WTC11 (cell line): ENCODE results near the gene NEK11. TPM values are rescaled to one million over a fixed set of nuclear protein-coding genes. Genes with fewer than 3 reads are reported as not detected.

Source experiments
- ATAC-seq: fragments of 200-7000 bp; cut with Tn5 transposase; 2 replicates; pipeline ENCODE4 v1.10.0; 2021; ENCODE audit warnings: mild to moderate bottlenecking, moderate library complexity
- CTCF ChIA-PET: fragments of 300-600 bp; sonication (Branson Sonifier 250); formaldehyde crosslinking; loops from one replicate; lab custom pipeline; 2021; ENCODE audit warnings: antibody characterized with exemption; lab: Charles Lee
- POLR2A ChIA-PET: fragments of 350-600 bp; sonication (Branson Sonifier 250); formaldehyde crosslinking; loops from one replicate; lab custom pipeline; 2021; ENCODE audit warnings: antibody characterized with exemption; lab: Charles Lee
- DNase-seq: peaks from one replicate; pipeline ENCODE4 v3.0.0; 2021; ENCODE audit warnings: low spot score
- H3K27ac Mint-ChIP-seq: 2 replicates; pipeline ENCODE4 v1.8.0; 2021; ENCODE audit warnings: mixed read lengths
- H3K27me3 Mint-ChIP-seq: 2 replicates; pipeline ENCODE4 v1.8.0; 2021; ENCODE audit warnings: low read depth, mild to moderate bottlenecking, moderate library complexity, mixed read lengths
- H3K36me3 Mint-ChIP-seq: 2 replicates; pipeline ENCODE4 v1.8.0; 2021; ENCODE audit warnings: mixed read lengths
- H3K4me1 Mint-ChIP-seq: 2 replicates; pipeline ENCODE4 v1.8.0; 2022; ENCODE audit warnings: mixed read lengths
- H3K4me3 Mint-ChIP-seq: 2 replicates; pipeline ENCODE4 v1.8.0; 2021; ENCODE audit warnings: mild to moderate bottlenecking, moderate library complexity, mixed read lengths
- H3K9me3 Mint-ChIP-seq: 2 replicates; pipeline ENCODE4 v1.8.0; 2021; ENCODE audit warnings: mixed read lengths
- AR ChIP-seq: fragments of 250-450 bp; sonication (Bioruptor Pico); IDR thresholded peaks from 2 replicates; pipeline ENCODE4 v1.9.0; 2021; ENCODE audit warnings: mild to moderate bottlenecking
- ARID4B ChIP-seq: sonication (generic); formaldehyde crosslinking; IDR thresholded peaks from 2 replicates; pipeline ENCODE4 v1.8.0; 2023; ENCODE audit warnings: missing genetic modification reagents, mild to moderate bottlenecking, borderline replicate concordance
- ATF1 ChIP-seq: sonication (generic); formaldehyde crosslinking; IDR thresholded peaks from 2 replicates; pipeline ENCODE4 v1.8.1; 2023; ENCODE audit warnings: mild to moderate bottlenecking, moderate library complexity, missing genetic modification reagents
- ATF2 ChIP-seq: sonication (generic); formaldehyde crosslinking; IDR thresholded peaks from 2 replicates; pipeline ENCODE4 v1.8.1; 2022; ENCODE audit warnings: low read depth, missing genetic modification reagents, borderline replicate concordance
- CTCF ChIP-seq: fragments of 200-600 bp; IDR thresholded peaks from 2 replicates; pipeline ENCODE4 v1.8.0; 2022; ENCODE audit warnings: antibody characterized with exemption
- E2F4 ChIP-seq: sonication (generic); formaldehyde crosslinking; IDR thresholded peaks from 2 replicates; pipeline ENCODE4 v1.8.1; 2022; ENCODE audit warnings: low read depth, mild to moderate bottlenecking, moderate library complexity, missing genetic modification reagents, borderline replicate concordance
- ESRRA ChIP-seq: sonication (generic); formaldehyde crosslinking; IDR thresholded peaks from 2 replicates; pipeline ENCODE4 v1.8.1; 2022; ENCODE audit warnings: mild to moderate bottlenecking, missing genetic modification reagents, borderline replicate concordance
- MAX ChIP-seq: sonication (generic); formaldehyde crosslinking; IDR thresholded peaks from 2 replicates; pipeline ENCODE4 v1.8.0; 2022; ENCODE audit warnings: mild to moderate bottlenecking, missing genetic modification reagents
- MXD4 ChIP-seq: fragments of 250-450 bp; sonication (Bioruptor Pico); IDR thresholded peaks from 2 replicates; pipeline ENCODE4 v1.8.0; 2021; ENCODE audit warnings: mild to moderate bottlenecking, moderate library complexity, borderline replicate concordance
- MYBL2 ChIP-seq: sonication (generic); formaldehyde crosslinking; IDR thresholded peaks from 2 replicates; pipeline ENCODE4 v1.8.1; 2023; ENCODE audit warnings: mild to moderate bottlenecking, moderate library complexity, missing genetic modification reagents
- NR3C1 ChIP-seq: sonication (generic); formaldehyde crosslinking; conservative IDR thresholded peaks from 2 replicates; pipeline ENCODE4 v1.8.1; 2023; ENCODE audit warnings: low read depth, mild to moderate bottlenecking, missing genetic modification reagents
- STAT6 ChIP-seq: sonication (generic); formaldehyde crosslinking; conservative IDR thresholded peaks from 2 replicates; pipeline ENCODE4 v1.8.1; 2023; ENCODE audit warnings: mild to moderate bottlenecking, low read depth, missing genetic modification reagents, moderate library complexity
- ZNF317 ChIP-seq: sonication (generic); formaldehyde crosslinking; IDR thresholded peaks from 2 replicates; pipeline ENCODE4 v1.8.1; 2023; ENCODE audit warnings: low read depth, mild to moderate bottlenecking, moderate library complexity, missing genetic modification reagents, borderline replicate concordance
- ZNF396 ChIP-seq: fragments of 250-450 bp; sonication (Bioruptor Pico); IDR thresholded peaks from 2 replicates; pipeline ENCODE4 v1.8.0; 2021; ENCODE audit warnings: mild to moderate bottlenecking, moderate library complexity, borderline replicate concordance
- ZNF423 ChIP-seq: fragments of 250-450 bp; sonication (Bioruptor Pico); IDR thresholded peaks from 2 replicates; pipeline ENCODE4 v2.1.2; 2022; ENCODE audit warnings: mild to moderate bottlenecking, moderate library complexity
- total RNA-seq: library from RNA; stranded (reverse); gene quantifications from 3 replicates; pipeline ENCODE4 v1.2.3, GENCODE V29; 2021

Gene NEK11
- total RNA-seq, 1 experiment from 2014 or later, result 1.6 TPM

- Mint-ChIP-seq H3K36me3 (no peaks in the 10 kb centered on the region), H3K27me3 (peaks cover 3% of the 10 kb centered on the region; the same call in 1 of the 2 replicates), H3K4me3 (no peak overlapping the region), H3K9me3 (no peaks in the 10 kb centered on the region), H3K4me1 (peaks cover 9% of the 10 kb centered on the region), H3K27ac (no peak overlapping the region)
- no peak for ATAC-seq
- DNase-seq, result no peak
- POLR2A ChIA-PET, result no interaction called here
- no peak for TF ChIP-seq E2F4
- TF ChIP-seq STAT6 (CRISPR knock-in tag), result no peak
- no peak for TF ChIP-seq NR3C1 (CRISPR knock-in tag)
- no peak for TF ChIP-seq AR
- CTCF ChIA-PET, result interaction anchor here (0.6 kb wide), 1 partner anchor 15 kb away, joined by 3 read pairs; no protein-coding TSS in a partner anchor
Observed at GRCh38 chr3:131031660-131032059, 5.0 kb downstream of the NEK11 start.

- CTCF ChIA-PET, result interaction anchor here (0.9 to 1.7 kb wide), 7 partner anchors 8 to 183 kb away, joined by 3 to 6 read pairs (median 3); no protein-coding TSS in a partner anchor
- ATAC-seq, result no peak
- Mint-ChIP-seq H3K27me3 (no peaks in the 10 kb centered on the region), H3K27ac (no peak overlapping the region), H3K9me3 (no peaks in the 10 kb centered on the region), H3K36me3 (no peaks in the 10 kb centered on the region), H3K4me1 (peaks cover 3% of the 10 kb centered on the region; the same call in 1 of the 2 replicates), H3K4me3 (no peak overlapping the region)
- TF ChIP-seq CTCF, result peak; percentile 35; the same call in 1 of the 2 replicates
- no peak for TF ChIP-seq ESRRA
- no peak for DNase-seq
- POLR2A ChIA-PET, result no interaction called here
Observed at GRCh38 chr3:131033480-131034080, 6.9 kb downstream of the NEK11 start.

GRCh38 chr3:131036200-131036816, 9.6 kb downstream of the NEK11 start:
- no peak for ATAC-seq
- H3K4me3 Mint-ChIP-seq, result no peak overlapping the region
- no peak overlapping the region for H3K27ac Mint-ChIP-seq
- H3K36me3 Mint-ChIP-seq, result no peaks in the 10 kb centered on the region
- H3K9me3 Mint-ChIP-seq, result no peaks in the 10 kb centered on the region
- H3K27me3 Mint-ChIP-seq, result no peaks in the 10 kb centered on the region
- peaks cover 9% of the 10 kb centered on the region for H3K4me1 Mint-ChIP-seq
- ChIA-PET CTCF (no interaction called here), POLR2A (no interaction called here)
- no peak for DNase-seq
- no peak for TF ChIP-seq ATF1
- TF ChIP-seq MAX, result no peak
- no peak for TF ChIP-seq ATF2 (CRISPR knock-in tag)
- no peak for TF ChIP-seq ZNF423 (CRISPR knock-in tag)
- TF ChIP-seq ARID4B (CRISPR knock-in tag), result no peak
- TF ChIP-seq ZNF317, result no peak
- TF ChIP-seq MXD4 (CRISPR knock-in tag), result no peak
- no peak for TF ChIP-seq ZNF396 (CRISPR knock-in tag)
- no peak for TF ChIP-seq MYBL2 (CRISPR knock-in tag)
